Neural cell (in vitro differentiated cells): ENCODE results near the gene NECTIN1.

Experiments
- CTCF ChIP-seq: fragments of 450-650 bp; IDR thresholded peaks from 2 replicates; pipeline ENCODE4 v1.5.1; 2014; ENCODE audit warnings: antibody characterized with exemption, mild to moderate bottlenecking, moderate library complexity; ENCODE audit not compliant: poor library complexity, severe bottlenecking
- EP300 ChIP-seq: fragments of 450-650 bp; conservative IDR thresholded peaks from 2 replicates; pipeline ENCODE4 v1.6.1; 2014; ENCODE audit warnings: antibody characterized with exemption, mild to moderate bottlenecking, moderate library complexity; ENCODE audit not compliant: poor library complexity, severe bottlenecking
- EZH2 ChIP-seq: fragments of 200-600, 300-800 bp; shearing (Covaris generic), sonication (generic); IDR thresholded peaks from 2 replicates; pipeline ENCODE4 v1.6.1; 2014; ENCODE audit warnings: antibody characterized with exemption, low read length, borderline replicate concordance, mild to moderate bottlenecking; ENCODE audit not compliant: insufficient read depth, poor library complexity, severe bottlenecking
- MXI1 ChIP-seq: fragments of 450-650 bp; conservative IDR thresholded peaks from 2 replicates; pipeline ENCODE4 v1.6.1; 2014; ENCODE audit warnings: antibody characterized with exemption, mild to moderate bottlenecking; ENCODE audit not compliant: poor library complexity, severe bottlenecking
- POLR2AphosphoS5 ChIP-seq: IDR thresholded peaks from 2 replicates; pipeline ENCODE4 v1.6.1; 2012
- RAD21 ChIP-seq: fragments of 450-650 bp; conservative IDR thresholded peaks from 2 replicates; pipeline ENCODE4 v1.6.1; 2014; ENCODE audit warnings: antibody characterized with exemption, mild to moderate bottlenecking, moderate library complexity
- REST ChIP-seq: IDR thresholded peaks from 2 replicates; pipeline ENCODE4 v1.6.1; 2012; ENCODE audit warnings: borderline replicate concordance
- SMC3 ChIP-seq: fragments of 450-650 bp; conservative IDR thresholded peaks from 2 replicates; pipeline ENCODE4 v1.6.1; 2014; ENCODE audit warnings: antibody characterized with exemption, mild to moderate bottlenecking, moderate library complexity; ENCODE audit not compliant: poor library complexity
- TAF1 ChIP-seq: IDR thresholded peaks from 2 replicates; pipeline ENCODE4 v1.6.1; 2012; ENCODE audit warnings: low read depth

GRCh38 chr11:119623682-119624081 is 105.3 kb downstream of the NECTIN1 start:
- TF ChIP-seq CTCF (no peak), RAD21 (no peak), TAF1 (no peak), REST (no peak), MXI1 (no peak), EP300 (no peak), POLR2AphosphoS5 (no peak), SMC3 (no peak), EZH2 (no peak)
